Measurements from ENCODE around the gene POU2F1. TPM values are rescaled to one million over a fixed set of nuclear protein-coding genes. Genes with fewer than 3 reads are reported as not detected.

Gene POU2F1
- total RNA-seq, 1 experiment from 2014 or later = 28.5 TPM

- DNase-seq = no peak
- H3K4me2 ChIP-seq = no peak overlapping the region
- no peaks in the 10 kb centered on the region for H3K9me2 ChIP-seq (ENCODE audit: insufficient read depth)
- intact Hi-C loops (cut with micrococcal nuclease; ENCODE audit: unreplicated experiment) = no loop called here
- no peak overlapping the region for H3K27ac ChIP-seq
- no peaks in the 10 kb centered on the region for H3K9me3 ChIP-seq (ENCODE audit: insufficient read depth, low read depth)
- H3K4me1 ChIP-seq (replicated peaks; ENCODE audit: insufficient read depth) = no peaks in the 10 kb centered on the region
- TF ChIP-seq EZH2 (IDR thresholded peaks at IDR 0.05; ENCODE audit: low read depth) = no peak
- TF ChIP-seq CTCF (conservative IDR thresholded peaks at IDR 0.05) = no peak
- ChIA-PET CTCF (no interaction called here), POLR2A (ENCODE audit: unreplicated experiment) (no interaction called here)
- no peak overlapping the region for H2AFZ ChIP-seq
- no peaks in the 10 kb centered on the region for H4K20me1 ChIP-seq (ENCODE audit: insufficient read depth)
- H3K4me3 ChIP-seq = no peak overlapping the region
- no peaks in the 10 kb centered on the region for H3K36me3 ChIP-seq (ENCODE audit: low read depth)
- no peaks in the 10 kb centered on the region for H3K27me3 ChIP-seq (ENCODE audit: insufficient read depth, low read depth)
- no peaks in the 10 kb centered on the region for H3K79me2 ChIP-seq (ENCODE audit: low read depth)
- BruUV-seq (replicated peaks) = no TSS peak
- H3F3A ChIP-seq (ENCODE audit: insufficient read depth, low read depth) = no peaks in the 10 kb centered on the region
These were observed 211.4 kb downstream of the POU2F1 start for GRCh38 chr1:167431909-167432650.

GRCh38 chr1:167432780-167433179, 212.1 kb downstream of the POU2F1 start:
- no peaks in the 10 kb centered on the region for H3K79me2 ChIP-seq (ENCODE audit: low read depth)
- POLR2A ChIA-PET (ENCODE audit: unreplicated experiment) = no interaction called here
- no peak overlapping the region for H3K27ac ChIP-seq
- no peaks in the 10 kb centered on the region for H3K4me1 ChIP-seq (replicated peaks; ENCODE audit: insufficient read depth)
- H3F3A ChIP-seq (ENCODE audit: insufficient read depth, low read depth) = no peaks in the 10 kb centered on the region
- intact Hi-C loops (cut with micrococcal nuclease; ENCODE audit: unreplicated experiment) = no loop called here
- no peaks in the 10 kb centered on the region for H3K9me2 ChIP-seq (ENCODE audit: insufficient read depth)
- no peaks in the 10 kb centered on the region for H3K27me3 ChIP-seq (ENCODE audit: insufficient read depth, low read depth)
- no peaks in the 10 kb centered on the region for H3K36me3 ChIP-seq (ENCODE audit: low read depth)
- H2AFZ ChIP-seq = no peak overlapping the region
- no peak overlapping the region for H3K4me2 ChIP-seq
- no peak for TF ChIP-seq EZH2 (IDR thresholded peaks at IDR 0.05; ENCODE audit: low read depth)
- no peak for TF ChIP-seq CTCF (conservative IDR thresholded peaks at IDR 0.05)
- DNase-seq = no peak
- H3K9me3 ChIP-seq (ENCODE audit: insufficient read depth, low read depth) = no peaks in the 10 kb centered on the region
- no peak overlapping the region for H3K4me3 ChIP-seq
- no peaks in the 10 kb centered on the region for H4K20me1 ChIP-seq (ENCODE audit: insufficient read depth)
- CTCF ChIA-PET = no interaction called here
- no TSS peak for BruUV-seq (replicated peaks)

- BruUV-seq (replicated peaks) = no TSS peak
- intact Hi-C loops (cut with micrococcal nuclease; ENCODE audit: unreplicated experiment) = no loop called here
- Histone ChIP-seq H4K20me1 (ENCODE audit: insufficient read depth) (no peaks in the 10 kb centered on the region), H3K9me3 (ENCODE audit: insufficient read depth, low read depth) (no peaks in the 10 kb centered on the region), H3K4me1 (replicated peaks; ENCODE audit: insufficient read depth) (no peaks in the 10 kb centered on the region), H3K79me2 (ENCODE audit: low read depth) (no peaks in the 10 kb centered on the region), H3K9me2 (ENCODE audit: insufficient read depth) (no peaks in the 10 kb centered on the region), H3K27me3 (ENCODE audit: insufficient read depth, low read depth) (no peaks in the 10 kb centered on the region), H2AFZ (no peak overlapping the region), H3K4me3 (no peak overlapping the region), H3K4me2 (no peak overlapping the region), H3K36me3 (ENCODE audit: low read depth) (no peaks in the 10 kb centered on the region), H3F3A (ENCODE audit: insufficient read depth, low read depth) (no peaks in the 10 kb centered on the region), H3K27ac (no peak overlapping the region)
- no peak for TF ChIP-seq CTCF (conservative IDR thresholded peaks at IDR 0.05)
- no peak for TF ChIP-seq EZH2 (IDR thresholded peaks at IDR 0.05; ENCODE audit: low read depth)
- DNase-seq = no peak
- ChIA-PET POLR2A (ENCODE audit: unreplicated experiment) (no interaction called here), CTCF (no interaction called here)
These were observed 213.2 kb downstream of the POU2F1 start for GRCh38 chr1:167433884-167434283.
